ENCODE data around the gene BAG5.

DNA sequence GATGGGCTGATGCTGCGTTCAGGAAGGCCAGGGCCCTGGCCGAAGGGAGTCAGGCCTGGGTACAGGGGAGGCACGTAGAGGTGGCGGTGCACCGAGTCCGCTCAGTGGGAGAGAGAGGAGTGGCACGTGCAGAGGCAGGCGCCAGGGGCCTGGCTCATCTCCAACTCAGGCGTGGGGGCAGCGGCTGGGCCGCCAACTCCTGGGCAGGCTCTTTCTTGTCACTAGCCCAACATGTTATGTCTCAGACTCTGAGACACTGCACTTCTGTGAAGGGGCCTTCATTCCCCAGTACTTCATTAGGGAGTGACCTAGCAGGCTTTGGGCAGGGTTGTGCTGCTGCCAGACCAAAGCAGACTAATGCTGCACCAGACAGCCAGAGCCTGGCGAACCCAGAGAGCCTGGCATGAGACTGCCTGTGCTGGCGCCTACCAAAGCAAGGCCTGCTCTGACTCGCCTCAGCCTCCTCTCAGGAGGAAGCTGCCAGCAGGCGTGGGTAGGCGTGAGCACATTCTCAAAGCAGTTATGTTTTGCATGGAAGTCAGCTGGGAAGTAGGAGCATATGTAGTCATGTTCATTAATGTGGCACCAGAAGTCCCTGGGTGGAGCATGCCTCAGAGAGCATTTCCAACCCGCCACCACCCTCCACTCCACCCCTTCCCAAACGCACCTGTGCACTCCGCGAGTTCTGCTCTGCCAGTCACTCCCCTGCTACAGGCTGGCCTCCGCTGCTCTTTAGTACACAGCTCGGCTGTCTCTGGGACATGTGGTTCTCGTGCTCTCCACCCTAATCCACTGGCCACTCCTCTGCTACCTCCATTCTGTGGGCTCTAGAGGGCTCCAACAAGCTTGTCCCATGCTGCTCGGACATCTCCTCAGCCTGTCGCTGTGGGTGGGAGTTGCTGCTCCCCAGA lies 49.5 kb downstream of the BAG5 start:
- TF ChIP-seq, protein P1, sequence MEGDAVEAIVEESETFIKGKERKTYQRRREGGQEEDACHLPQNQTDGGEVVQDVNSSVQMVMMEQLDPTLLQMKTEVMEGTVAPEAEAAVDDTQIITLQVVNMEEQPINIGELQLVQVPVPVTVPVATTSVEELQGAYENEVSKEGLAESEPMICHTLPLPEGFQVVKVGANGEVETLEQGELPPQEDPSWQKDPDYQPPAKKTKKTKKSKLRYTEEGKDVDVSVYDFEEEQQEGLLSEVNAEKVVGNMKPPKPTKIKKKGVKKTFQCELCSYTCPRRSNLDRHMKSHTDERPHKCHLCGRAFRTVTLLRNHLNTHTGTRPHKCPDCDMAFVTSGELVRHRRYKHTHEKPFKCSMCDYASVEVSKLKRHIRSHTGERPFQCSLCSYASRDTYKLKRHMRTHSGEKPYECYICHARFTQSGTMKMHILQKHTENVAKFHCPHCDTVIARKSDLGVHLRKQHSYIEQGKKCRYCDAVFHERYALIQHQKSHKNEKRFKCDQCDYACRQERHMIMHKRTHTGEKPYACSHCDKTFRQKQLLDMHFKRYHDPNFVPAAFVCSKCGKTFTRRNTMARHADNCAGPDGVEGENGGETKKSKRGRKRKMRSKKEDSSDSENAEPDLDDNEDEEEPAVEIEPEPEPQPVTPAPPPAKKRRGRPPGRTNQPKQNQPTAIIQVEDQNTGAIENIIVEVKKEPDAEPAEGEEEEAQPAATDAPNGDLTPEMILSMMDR (IDR thresholded peaks at IDR 0.05; ENCODE audit: low read depth, low read length): no peak
- no peak for TF ChIP-seq EZH2phosphoT487 (IDR thresholded peaks at IDR 0.05; ENCODE audit: low read depth)

Measured in OCI-LY3 (cell line).